Activated CD8-positive, alpha-beta memory T cell treated with anti-CD3 and anti-CD28 coated beads for 36 hours (primary cell): ENCODE results near the gene MSL3B. TPM values are rescaled to one million over a fixed set of nuclear protein-coding genes. Genes with fewer than 3 reads are reported as not detected.

Experiments
- CTCF ChIA-PET: fragments of 350-600 bp; sonication (Branson Sonifier 250); formaldehyde crosslinking; loops from one replicate; lab custom pipeline; 2021; ENCODE audit warnings: antibody characterized with exemption; lab: Charles Lee
- POLR2A ChIA-PET: fragments of 350-600 bp; sonication (Branson Sonifier 250); formaldehyde crosslinking; loops from one replicate; lab custom pipeline; 2021; ENCODE audit warnings: antibody characterized with exemption; lab: Charles Lee
- total RNA-seq, 2 experiments: library from RNA; stranded (reverse); gene quantifications; one replicate each; pipeline ENCODE4 v1.2.3, GENCODE V29; 2021

MSL3B gene

GRCh38 chr2:233821709-233822100 is 46.5 kb downstream of the MSL3B start:
- ChIA-PET CTCF (no interaction called here), POLR2A (no interaction called here)

DNA sequence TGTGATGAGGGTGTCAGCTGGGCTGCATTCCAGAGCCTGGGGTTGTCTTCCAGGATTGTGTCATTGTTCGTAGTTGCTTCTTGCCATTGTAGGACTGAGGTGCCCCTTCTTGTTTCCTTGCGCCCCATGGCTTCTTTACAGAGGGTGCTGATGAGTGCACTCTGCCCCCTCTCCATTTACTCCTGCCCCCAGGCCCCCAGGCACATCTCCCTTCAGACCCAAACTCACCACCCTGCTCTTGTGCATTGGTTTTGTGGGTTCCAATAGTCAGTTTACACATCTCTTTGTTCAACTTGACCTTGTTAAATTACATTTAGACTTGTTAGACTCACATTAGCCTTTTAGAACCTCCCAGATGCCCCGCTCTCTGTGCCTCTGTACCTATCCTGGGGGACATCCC is 47.0 kb downstream of the MSL3B start:
- POLR2A ChIA-PET: no interaction called here
- CTCF ChIA-PET: no interaction called here

DNA sequence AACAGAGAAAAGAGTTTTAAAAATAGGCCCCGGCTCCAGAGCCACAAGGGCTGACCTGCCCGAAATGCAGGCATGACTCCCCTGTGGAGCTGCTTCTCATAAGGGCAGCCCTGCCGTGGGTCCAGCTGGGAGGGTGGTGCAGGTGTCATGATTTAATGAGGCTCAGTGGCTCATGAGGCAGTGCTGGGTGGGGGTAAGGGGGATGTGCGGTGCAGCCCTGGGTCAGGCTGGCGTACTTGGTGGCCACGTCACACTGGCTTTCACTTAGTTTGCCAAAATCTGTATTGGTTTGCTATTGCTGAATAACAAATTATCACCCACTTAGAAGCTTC is 47.4 kb downstream of the MSL3B start:
- POLR2A ChIA-PET: no interaction called here
- CTCF ChIA-PET: no interaction called here

- ChIA-PET CTCF (no interaction called here), POLR2A (no interaction called here)
Measured at GRCh38 chr2:233819884-233820773, 48.1 kb downstream of the MSL3B start.

GRCh38 chr2:233818639-233819621 is 49.3 kb downstream of the MSL3B start:
- POLR2A ChIA-PET: no interaction called here
- CTCF ChIA-PET: no interaction called here

DNA sequence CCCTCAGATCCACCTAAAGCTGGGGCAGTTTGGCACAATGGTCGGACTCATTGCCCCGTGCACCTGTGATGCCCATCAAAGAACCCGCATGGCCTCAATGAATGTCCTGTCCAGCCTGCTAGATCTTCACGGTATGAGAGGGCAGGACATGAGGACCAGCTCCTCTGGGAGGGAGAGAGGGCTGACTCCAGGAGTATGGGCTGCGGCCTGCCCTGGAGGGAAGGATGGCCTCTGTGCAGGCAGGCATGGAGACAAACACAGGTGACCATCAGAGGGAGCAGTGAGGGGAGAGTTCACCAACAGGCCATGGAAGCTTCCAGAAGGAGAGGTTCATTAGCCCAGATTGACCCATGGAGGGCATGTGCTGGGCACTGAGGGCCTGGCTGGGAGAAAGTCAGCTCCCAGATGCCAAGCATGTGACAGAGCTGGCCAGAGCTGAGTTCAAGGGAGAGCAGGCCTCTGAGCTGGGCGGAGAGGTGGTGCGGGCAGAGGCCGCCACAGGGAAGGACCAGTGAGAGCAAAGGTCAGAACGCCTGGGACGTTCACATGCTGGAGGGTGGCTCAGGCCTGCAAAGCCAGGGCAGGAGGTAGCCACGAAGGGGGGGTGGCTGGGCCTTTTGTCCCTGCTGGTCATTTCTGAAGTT is 50.1 kb downstream of the MSL3B start:
- ChIA-PET POLR2A (no interaction called here), CTCF (no interaction called here)

GRCh38 chr2:233817361-233817911 is 50.8 kb downstream of the MSL3B start:
- ChIA-PET CTCF (no interaction called here), POLR2A (no interaction called here)

- ChIA-PET CTCF (no interaction called here), POLR2A (no interaction called here)
Measured at GRCh38 chr2:233816771-233817170, 51.4 kb downstream of the MSL3B start.

GRCh38 chr2:233816334-233816733 is 51.9 kb downstream of the MSL3B start:
- CTCF ChIA-PET: no interaction called here
- POLR2A ChIA-PET: no interaction called here

- ChIA-PET POLR2A (no interaction called here), CTCF (no interaction called here)
Measured at GRCh38 chr2:233815861-233816260, 52.3 kb downstream of the MSL3B start.

Other genes with a start within 250 kb of the MSL3B start
- not detected for gene UGT1A10, start 231.9 kb downstream of the MSL3B start, total RNA-seq
- gene UGT1A9, start 196.5 kb downstream of the MSL3B start, total RNA-seq: not detected
- not detected for gene UGT1A7, start 186.5 kb downstream of the MSL3B start, total RNA-seq
- gene UGT1A6, start 175.5 kb downstream of the MSL3B start, total RNA-seq: not detected
- not detected for gene UGT1A5, start 155.5 kb downstream of the MSL3B start, total RNA-seq
- gene UGT1A4, start 149.7 kb downstream of the MSL3B start, total RNA-seq: not detected
- gene UGT1A3, start 139.3 kb downstream of the MSL3B start, total RNA-seq: not detected
- not detected for gene UGT1A1, start 108.1 kb downstream of the MSL3B start, total RNA-seq
- not detected for gene MROH2A, start 90.1 kb downstream of the MSL3B start, total RNA-seq
- gene HJURP, start 13.9 kb downstream of the MSL3B start, total RNA-seq: 10 to 100 TPM; 49.9 to 53.9 TPM
- not detected for gene TRPM8, start 49.0 kb upstream of the MSL3B start, total RNA-seq
- gene SPP2, start 182.3 kb upstream of the MSL3B start, total RNA-seq: not detected